GM19438 (cell line): ENCODE results near the gene STX18.
"Not testable (repeated sequence)": the region's sequence is repeated elsewhere in the genome, so short reads cannot be mapped to it uniquely, and the experiment has no call there.

Experiments used
- ATAC-seq: cut with Tn5 transposase; IDR thresholded peaks from one replicate; pipeline ENCODE4 v1.9.1; 2021; ENCODE audit warnings: low read depth; ENCODE audit not compliant: unreplicated experiment

STX18 gene

DNA sequence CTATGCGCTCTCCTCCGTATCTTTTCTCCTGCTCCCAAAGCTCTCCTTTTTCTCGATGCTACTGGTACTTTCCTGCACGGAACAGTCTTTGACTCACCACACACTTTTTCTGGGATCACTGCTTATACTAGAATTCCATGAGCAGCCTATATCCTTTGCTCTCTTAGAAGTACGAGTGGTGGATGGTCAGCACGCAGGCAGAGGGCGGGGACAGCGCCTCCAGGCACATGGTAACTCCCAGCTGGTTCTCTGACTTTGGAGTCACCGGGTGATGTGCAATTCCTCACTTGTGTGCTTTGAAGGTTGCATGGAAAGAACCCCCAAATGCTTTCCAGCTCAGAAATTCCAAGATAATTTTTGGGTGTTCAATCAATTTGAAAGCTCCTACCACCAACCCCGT, 56.0 kb downstream of the STX18 start:
- no peak for ATAC-seq

DNA sequence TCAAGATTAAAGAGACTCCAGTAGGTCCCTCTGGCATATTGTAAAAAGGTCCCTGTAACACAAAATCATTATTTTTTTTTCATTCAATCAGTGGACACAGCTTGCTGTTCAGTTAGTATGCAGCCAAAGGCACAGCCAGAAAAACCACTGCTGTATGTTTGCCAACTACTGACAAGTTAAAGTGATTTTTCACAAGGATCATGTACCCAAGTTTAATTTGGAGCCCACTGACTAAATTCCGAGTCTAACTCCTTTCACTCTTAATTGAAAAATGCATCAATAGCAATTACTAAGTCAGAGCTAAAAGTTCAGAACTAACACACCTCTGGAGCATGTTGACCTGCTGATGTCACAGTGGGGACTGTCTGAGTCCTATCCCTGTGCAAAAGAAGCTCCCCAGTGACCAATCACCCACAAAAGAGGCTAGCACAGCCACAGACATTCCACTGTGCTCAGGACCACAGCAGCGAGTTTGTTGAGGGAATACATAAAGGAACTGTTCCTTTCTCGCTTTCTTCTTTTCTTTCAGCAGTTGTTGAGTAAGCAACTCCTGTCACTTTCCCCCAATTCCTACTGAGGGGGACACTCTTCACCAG, 60.4 kb downstream of the STX18 start:
- ATAC-seq: no peak

DNA sequence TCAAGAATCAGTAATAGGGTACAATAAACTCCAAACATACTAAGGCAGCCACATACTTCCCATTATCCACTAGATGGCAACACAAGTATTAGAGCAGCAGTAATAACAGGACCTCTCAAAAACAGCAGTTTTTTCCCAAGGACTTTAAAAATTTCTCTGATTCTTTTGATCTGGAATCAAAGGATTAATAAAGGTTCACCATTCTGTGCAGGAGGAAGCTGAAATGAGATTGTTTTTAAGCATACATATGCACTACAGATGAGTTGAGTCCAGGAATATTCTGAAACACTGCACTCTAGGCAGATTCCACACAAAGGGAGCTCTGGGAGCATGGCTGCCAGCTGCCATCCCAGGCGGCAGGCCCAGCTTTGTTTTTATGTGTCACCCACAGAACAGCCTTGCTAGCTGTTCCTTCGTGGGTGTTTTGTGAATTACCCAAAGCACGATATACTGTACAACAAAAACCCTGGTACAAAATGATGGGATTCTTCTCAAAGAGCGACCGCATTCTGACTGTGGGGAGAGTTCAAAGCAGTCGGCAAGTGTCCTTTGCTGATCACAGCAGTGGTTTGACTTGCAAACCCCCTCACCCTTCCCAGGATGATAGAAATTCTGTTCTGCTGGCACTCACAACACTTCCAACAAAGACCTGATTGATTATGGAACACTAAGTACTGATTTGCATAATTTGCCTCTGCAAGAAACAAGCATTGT, 61.0 kb downstream of the STX18 start:
- ATAC-seq: no peak

DNA sequence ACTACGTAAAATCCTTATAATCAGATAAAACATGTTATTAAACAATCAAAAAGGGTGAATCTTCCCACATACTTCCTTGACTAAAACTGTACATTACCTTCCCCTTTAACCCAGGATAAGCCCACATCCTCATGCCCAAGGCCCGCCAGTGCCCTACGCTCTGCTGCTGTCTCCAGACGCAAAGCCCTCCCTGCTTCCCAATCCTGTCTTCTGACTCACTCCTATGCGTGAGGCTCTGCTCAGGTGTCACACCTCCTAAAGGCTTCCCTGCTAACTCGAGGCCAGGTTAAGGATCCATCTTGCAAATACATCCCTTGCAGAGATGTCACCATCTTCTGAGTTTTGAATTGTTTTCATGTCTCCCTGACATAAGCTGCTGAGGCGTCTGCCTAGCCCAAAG, 61.6 kb downstream of the STX18 start:
- no peak for ATAC-seq

DNA sequence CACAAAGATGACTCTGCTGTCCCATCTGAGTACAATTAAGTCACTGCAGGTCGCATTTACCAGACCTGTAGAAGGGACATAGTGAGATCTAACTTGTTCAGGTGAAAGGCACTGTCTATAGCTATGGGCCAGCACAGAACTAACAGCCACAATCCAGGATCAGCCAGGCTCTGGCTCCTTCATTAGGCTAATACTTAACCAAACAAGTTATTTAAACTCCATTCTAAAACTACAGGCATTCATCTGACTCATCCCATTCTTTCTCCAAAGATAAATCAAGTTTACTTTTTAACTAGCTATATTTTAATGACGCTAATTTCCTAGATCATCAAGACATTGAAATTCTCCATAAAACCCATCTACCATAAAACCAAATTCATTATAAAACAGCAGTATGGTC, 62.5 kb downstream of the STX18 start:
- no peak for ATAC-seq

DNA sequence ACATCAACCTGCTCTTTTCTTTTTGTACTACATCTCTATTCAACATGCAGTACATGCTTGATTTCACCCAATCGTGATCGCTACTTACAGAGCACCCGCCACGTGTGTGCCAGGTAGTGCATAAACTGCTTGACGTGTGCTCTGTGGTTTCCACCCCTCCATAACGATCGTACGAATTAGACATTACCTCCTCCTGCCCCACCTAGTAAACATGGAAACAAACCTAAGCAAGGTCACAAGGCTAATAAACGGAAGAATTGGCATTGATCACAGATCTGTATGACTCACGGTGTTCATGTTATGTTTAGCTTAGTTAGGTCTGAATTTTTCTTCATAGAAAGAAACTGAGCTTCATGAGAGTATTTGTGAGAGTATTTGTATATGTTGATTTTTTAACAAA, 64.1 kb downstream of the STX18 start:
- no peak for ATAC-seq

DNA sequence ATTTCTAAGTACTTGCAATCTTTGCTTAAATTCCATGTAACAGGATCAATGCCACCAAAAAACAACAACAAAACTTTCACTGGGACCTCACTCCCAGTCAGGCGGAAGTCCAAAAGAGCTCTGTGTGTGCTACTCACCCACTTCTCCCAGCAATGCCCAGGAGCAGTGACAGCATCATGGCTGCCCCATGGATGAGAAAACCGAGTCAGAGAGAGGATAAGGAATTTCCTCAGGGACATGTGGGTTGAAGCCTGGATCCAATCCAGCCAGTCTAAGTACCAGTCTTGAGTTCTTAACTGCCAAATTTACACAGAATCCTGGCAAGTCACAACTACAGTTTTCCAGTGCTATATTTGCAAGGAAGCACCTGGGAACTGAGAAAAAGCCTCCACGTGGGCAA, 64.5 kb downstream of the STX18 start:
- no peak for ATAC-seq

DNA sequence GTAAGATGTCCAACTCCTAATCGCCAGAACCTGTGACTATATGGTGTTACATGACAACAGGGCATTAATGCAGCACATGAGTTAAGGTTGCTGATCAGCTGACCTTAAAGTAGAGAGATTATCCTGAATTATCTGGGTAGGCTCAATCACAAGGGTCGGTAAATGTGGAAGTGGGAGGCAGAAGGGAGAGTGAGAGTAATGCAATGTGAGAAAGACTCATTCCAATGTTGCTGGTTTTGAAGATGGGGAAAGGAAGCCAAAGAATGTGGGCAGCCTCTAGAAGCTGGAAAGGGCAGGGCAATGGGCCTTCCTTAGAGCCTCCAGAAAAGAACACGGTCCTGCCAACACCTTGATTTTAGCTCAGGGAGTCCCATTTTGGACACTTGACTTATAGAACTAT, 67.4 kb downstream of the STX18 start:
- ATAC-seq: no peak

DNA sequence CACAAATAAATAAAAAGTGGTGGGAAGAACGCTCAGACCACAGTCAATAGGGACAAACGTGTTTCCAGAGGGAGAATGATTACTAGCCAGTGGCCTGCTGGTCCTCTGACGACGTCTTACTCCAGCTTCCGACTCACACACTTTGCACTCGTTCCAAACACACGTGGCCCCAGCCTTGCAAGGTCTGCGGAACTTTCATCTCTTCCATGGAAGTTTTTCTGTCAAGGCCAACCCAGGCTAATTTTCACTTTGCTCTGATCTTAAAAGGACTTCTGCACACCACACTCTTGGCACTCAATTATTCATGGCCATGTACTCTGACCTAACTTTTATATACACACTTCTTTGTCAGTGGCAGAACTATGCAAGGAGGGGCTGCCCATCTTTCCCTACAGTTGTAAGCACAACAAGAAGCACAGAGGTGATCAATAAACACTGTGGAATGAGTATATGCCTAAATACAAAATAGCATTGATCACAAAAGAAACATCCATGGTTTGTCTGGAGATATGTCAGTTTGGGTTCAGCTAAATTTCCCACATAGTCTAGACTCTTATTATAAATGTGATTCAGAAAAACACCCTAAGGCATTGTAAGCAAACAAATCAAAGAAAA, 69.4 kb downstream of the STX18 start:
- no peak for ATAC-seq

DNA sequence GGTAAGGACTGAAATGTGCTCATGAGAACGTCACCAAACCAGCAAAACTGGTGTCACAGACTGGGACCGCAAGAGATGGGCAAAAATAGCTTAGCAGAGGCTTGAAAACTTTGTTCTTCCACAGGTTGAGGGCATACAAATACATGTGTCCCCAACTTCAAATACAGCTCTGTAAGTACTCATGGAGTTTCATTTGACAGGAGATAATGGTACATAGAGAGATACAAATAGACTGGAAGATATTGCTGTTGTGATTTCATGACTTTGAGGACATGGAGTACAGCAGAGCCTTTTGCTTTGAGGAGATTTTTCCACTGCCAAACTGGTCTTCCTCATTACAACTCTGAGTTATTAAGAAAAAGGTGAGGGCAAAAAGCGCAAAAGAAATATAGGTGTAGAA, 70.7 kb downstream of the STX18 start:
- no peak for ATAC-seq

DNA sequence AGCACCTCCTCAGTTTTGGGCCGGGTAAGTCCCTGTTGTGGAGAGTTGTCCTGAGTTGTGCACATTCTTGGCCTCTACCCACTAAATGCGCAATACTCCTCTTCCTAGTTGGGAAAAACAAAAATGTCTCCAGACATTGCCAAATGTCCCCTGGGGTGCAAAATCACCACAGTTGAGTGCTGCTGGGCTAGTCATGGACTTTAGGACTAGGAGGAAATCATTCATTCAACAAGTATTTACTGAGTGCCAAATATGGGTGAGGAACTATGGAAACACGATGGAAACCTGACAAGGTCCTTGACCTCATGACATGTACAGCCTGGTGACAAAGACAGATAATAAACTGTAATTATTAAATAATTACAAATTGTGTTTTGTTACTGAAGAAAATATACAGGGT, 71.6 kb downstream of the STX18 start:
- ATAC-seq: no peak

DNA sequence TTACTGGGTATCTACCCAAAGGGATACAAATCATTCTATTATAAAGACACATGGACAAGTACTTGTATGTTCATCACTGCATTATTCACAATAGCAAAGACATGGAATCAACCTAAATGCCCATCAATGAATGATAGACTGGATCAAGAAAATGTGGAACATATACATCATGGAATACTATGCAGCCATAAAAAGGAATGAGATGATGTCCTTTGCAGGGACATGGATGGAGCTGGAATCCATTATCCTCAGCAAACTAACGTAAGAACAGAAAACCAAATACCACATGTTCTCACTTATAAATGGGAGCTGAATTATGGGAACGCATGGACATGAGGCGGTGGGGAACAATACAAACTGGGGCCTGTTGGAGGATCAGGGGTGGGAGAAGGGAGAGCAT, 76.6 kb downstream of the STX18 start:
- ATAC-seq: not testable (repeated sequence)

DNA sequence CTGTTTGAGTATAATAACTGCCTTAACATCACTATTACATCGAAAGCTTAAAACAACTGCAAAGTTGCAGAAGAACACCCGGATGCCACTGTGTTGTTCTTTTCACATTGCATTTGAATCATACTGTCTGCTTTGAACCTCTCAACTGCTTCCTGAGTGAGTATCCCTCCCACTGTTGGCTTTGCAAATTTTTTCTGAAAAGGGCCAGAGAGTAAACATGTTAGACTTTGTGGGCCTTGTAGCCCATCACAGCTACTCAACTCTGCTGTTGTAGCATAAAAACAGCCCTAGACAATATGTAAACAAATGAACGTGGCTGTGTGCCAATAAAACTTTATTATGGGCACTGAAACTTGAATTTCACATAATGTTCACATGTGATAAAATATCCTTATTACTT, 78.9 kb downstream of the STX18 start:
- ATAC-seq: no peak

DNA sequence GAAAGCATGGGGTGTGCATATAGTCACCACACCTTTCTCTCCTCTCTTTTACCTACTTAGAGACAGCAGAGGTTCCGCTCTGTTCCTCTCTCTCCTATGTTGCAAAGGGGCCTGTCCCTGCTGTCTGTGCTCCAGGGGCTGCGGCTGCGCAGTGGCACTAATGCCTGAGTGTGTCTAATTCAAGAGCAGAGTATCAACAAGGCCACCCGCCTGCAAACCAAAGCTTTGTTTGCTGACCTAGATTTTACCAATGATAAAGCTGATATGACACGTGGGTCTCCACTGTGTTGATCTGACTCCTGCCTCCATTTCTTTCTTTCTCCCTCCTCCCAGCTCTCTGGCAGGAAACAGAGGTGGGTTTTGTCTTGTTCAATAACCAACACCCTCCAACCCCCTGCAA, 80.0 kb downstream of the STX18 start:
- no peak for ATAC-seq

DNA sequence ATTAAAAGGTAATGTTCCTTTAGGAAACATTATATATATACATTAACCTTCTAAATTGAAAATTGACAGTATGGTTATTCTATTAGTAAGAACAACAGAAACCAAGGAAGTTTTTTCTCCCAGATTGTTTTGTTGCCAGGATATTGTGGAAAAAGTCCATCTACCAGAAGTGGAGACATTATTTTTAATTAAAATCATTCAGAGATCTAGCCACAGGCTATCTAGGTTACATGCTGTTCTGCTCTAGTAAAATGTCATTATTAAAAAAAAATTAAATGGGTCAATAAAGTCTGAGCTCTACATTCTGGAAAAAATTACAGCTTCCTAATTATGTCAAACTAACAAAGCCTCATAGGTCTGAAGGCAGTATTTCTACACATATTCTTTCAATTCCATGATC, 80.7 kb downstream of the STX18 start:
- ATAC-seq: no peak

DNA sequence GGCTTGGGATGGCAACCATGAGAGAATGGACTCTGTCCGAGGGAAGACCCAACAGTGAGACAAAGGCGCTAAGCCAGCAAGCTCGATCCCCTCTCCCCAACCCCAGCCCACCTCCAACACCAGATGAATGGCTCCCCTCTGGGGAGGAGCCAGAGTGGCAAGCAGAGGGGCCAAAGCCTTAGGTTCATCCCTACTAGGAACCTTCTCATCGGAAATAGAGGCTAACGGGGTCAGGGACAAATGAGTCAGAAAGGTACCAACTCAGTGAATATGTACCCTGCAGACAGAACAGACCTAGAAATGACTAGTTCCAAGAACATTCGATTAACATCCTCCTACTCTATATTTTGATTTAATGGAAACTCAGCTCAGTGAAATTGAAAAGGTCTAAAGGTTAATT, 81.1 kb downstream of the STX18 start:
- ATAC-seq: no peak

DNA sequence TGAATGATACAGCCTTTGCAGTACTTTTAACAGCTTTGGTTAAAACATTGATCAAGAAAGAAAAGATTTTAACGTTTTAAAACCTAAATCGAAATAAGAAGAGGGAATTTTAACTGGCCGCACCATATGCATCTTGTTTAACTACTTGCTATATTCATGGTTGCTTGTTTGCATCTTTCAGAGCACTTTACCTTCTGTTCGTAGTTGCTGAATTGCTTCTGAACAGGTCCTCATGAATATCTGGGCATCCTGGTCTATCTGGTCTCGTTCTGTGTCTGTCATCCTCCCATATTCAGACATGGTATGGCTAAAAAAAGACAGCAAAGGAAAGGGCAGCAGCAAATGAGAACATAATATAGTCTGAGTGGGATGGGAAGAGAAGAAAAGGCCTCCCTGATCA, 82.7 kb downstream of the STX18 start:
- no peak for ATAC-seq

DNA sequence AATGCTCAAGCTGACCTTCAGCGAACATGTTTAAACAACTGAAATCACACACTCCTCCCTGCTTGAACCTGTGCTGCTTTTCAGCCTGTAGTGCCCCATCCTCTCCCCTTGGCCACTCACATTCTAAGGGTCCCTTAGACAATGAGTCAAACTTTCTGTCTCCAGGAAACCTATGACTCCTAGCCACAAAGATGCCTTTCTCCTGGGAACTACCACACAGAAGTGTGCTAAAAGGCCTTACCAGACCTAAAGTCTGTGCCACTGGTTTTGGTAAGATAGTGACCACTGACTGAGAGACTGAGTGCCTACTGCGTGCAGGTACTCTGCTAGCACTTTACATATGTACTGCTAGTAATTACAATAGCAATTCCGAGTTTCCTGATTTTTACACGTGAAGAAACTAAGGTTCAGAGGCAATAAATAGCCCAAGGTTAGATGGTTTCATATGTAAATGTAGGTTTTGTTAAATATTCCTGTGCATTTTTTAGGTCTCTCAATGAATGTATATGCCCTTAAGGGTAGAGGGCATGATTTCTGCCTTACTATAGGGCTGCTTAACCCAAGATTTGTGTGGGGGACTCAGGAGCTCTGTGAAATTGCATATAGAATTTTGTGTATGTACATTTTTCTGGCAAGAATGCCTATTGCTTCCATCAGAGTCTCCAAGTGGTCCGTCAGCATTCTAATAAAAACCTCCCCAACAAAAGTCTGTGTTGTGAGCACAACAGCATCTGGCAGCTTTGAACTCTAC, 83.9 kb downstream of the STX18 start:
- no peak for ATAC-seq

DNA sequence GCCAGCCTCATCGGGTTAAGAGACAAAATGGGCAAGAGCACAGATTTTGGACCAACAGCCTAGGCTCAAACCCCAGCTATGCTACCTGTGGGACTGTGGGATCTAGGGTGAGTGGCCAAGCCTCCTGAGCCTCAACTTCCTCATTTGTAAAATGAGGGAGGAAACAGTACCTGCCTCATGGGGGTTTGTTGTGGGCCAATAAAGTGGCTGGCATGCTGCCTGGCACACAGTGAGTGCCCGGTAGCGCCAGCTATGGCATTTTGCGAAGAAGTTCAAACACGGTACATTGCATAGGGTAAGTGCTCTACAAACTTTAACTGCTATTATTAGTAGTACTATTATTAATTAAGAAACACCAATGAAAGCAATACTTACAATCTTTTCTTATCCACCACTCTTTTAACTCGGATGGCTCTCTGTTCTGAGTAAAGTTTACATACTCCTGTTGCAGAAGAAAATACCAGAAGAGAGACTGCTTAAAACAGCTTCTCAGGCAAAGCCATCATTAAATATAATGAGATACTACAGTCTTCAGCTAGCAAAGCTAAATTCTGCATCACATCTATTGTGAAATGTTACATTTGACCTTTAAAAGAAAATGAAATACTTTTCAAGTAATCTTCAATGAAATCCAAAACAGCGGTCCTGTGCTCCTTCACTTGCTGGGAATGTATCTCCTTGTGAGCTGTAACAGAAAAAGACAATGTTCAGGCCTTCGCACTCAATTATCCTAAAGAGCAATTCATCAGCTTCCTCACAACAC, 84.9 kb downstream of the STX18 start:
- no peak for ATAC-seq

DNA sequence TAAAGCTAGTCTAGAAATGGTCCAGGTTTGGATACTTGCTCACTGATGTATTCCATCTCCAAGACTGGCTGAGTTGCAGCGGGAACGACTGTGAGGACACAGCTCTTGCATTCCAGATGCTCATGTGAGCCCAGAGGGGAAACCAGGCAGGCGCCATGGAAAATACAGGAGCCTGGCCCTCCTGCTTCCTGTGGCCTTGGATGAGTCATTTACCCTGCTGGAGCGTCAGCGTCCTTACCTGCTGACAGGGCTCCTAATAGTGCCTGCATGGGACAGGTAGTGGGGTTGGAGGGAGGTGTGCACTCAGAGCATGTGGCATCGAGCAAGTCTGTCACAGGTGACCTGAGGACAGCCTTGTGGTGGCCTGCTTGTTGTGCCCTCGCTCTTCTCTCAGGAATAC, 85.5 kb downstream of the STX18 start:
- ATAC-seq: no peak
